Omental fat pad (tissue), 4 donors: ENCODE measurements around the gene AUTS2. TPM values are rescaled to one million over a fixed set of nuclear protein-coding genes. Genes with fewer than 3 reads are reported as not detected.

Source experiments
- ATAC-seq: fragments of 150-250 bp; one replicate; pipeline ENCODE4 v1.9.1; 2016; ENCODE audit warnings: mild to moderate bottlenecking, moderate library complexity; ENCODE audit not compliant: low FRiP score
- DNase-seq: peaks from one replicate; pipeline ENCODE4 v3.0.0-alpha.2; 2019; ENCODE audit warnings: low spot score
- CTCF ChIP-seq, 3 donors: fragments of 450-650 bp; IDR thresholded peaks; one replicate each; pipeline ENCODE4 v1.5.1; 2016 to 2017; ENCODE audit warnings: antibody characterized with exemption in 3 of 3, mild to moderate bottlenecking in 3 of 3, moderate library complexity in 2 of 3
- total RNA-seq, 4 donors: library from RNA; depleted of rRNA; stranded (reverse); fragments of >200 nt; gene quantifications; one replicate each; pipeline ENCODE4 v1.1.0, GENCODE V29; 2016

AUTS2 gene
- total RNA-seq, 4 donors from 2014 or later, result 13.2 to 27.0 (median 21.2) TPM

DNA sequence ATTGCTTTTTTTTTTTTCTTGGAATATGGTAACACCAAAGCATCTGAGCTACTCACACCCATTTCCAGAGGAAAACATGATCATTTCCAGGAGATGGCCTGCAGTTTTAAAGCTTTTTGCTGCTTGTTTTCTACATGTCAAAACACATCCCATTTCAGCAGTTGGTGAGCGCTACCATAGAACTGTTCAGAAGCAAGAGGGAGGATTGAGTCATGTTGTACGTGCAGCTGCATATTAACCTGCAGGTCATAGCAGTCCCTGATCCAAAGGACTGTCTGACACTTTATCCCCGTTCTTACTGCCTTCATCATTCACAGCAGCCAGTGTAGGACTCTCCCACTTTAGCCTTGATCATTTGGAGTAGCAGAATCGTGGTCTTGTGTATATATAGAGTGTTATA lies 124.6 kb downstream of the AUTS2 start:
- no peak for DNase-seq
- no peak for ATAC-seq
- no peak for TF ChIP-seq CTCF (IDR thresholded peaks at IDR 0.05)

- no peak for DNase-seq
- no peak for TF ChIP-seq CTCF (IDR thresholded peaks at IDR 0.05)
- ATAC-seq, result no peak
These were observed 125.4 kb downstream of the AUTS2 start for GRCh38 chr7:69723663-69724062.

DNA sequence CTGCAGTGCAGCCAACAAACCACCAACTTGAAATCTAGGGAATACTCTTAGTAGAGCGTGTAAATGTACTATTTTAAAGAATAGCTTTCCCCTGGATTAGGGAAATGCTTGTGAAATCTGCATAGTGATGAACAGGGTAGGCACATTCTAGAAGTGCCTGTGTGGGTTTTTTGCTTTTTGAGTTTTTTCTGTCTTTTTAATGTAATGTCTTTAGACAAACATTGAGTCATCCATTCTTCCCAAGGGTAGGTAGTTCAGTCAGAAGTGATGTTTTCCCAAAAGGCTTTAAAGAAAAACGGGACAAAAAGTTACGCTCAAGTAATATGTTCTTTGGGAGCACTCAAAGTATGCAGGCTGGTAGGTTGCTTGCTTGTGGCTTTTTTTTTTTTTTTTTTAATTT lies 130.0 kb downstream of the AUTS2 start:
- no peak for DNase-seq
- ATAC-seq, result no peak
- TF ChIP-seq CTCF (IDR thresholded peaks at IDR 0.05), result no peak

- no peak for TF ChIP-seq CTCF (IDR thresholded peaks at IDR 0.05)
- DNase-seq (no peak), ATAC-seq (no peak)
These were observed 133.9 kb downstream of the AUTS2 start for GRCh38 chr7:69732203-69732602.

- ATAC-seq (no peak), DNase-seq (no peak)
- TF ChIP-seq CTCF (IDR thresholded peaks at IDR 0.05), result no peak
These were observed 137.3 kb downstream of the AUTS2 start for GRCh38 chr7:69735582-69735981.

- no peak for TF ChIP-seq CTCF (IDR thresholded peaks at IDR 0.05)
- ATAC-seq, result no peak
- no peak for DNase-seq
These were observed 138.0 kb downstream of the AUTS2 start for GRCh38 chr7:69736126-69736810.

DNA sequence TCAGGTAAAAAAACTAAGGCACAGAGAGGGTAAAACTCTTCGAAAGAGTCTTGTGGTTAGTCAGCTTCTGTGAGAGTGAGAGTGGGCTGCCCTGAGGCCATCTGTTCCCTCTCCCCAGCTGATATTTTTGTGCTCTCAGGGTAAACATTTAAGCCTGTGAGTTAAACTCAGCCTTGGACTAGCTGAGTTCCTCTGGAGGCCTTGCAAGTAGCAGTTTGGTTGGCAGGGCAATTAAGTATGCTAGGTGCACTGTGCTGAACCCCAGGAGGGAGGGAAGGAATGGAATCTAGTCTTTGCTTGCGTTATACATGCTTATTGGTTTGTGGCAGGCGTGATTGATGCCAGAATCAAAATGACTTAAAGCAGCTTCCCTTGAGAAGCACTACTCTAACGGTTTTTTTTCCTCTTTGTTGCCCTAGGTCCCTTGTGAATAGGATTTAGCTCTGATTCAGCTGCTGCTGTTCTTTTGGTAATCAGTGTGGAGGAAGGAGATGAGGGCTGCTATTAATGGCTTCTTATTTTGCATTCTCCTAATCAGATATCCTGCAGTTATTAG lies 140.2 kb downstream of the AUTS2 start:
- ATAC-seq (no peak), DNase-seq (no peak)
- TF ChIP-seq CTCF (IDR thresholded peaks at IDR 0.05), result no peak
